ENCODE measurements around the gene UBA52. TPM values are rescaled to one million over a fixed set of nuclear protein-coding genes. Genes with fewer than 3 reads are reported as not detected.
"Not testable (repeated sequence)": the region's sequence is repeated elsewhere in the genome, so short reads cannot be mapped to it uniquely, and the experiment has no call there.

UBA52 gene
- total RNA-seq, 1 experiment from 2014 or later: 1,330 TPM

GRCh38 chr19:18538115-18538514, 33.5 kb upstream of the UBA52 start:
- POLR2A ChIA-PET: no interaction called here
- no TSS peak for BruUV-seq (replicated peaks)
- Mint-ChIP-seq H3K27ac (ENCODE audit: low read depth, unreplicated experiment) (no peak overlapping the region), H3K4me3 (ENCODE audit: unreplicated experiment) (no peak overlapping the region), H3K4me1 (ENCODE audit: insufficient read depth, unreplicated experiment) (peaks cover 4% of the 10 kb centered on the region), H3K9me3 (ENCODE audit: unreplicated experiment) (no peaks in the 10 kb centered on the region), H3K27me3 (ENCODE audit: insufficient read depth, unreplicated experiment) (no peaks in the 10 kb centered on the region), H3K36me3 (ENCODE audit: insufficient read depth, unreplicated experiment) (peaks cover 53% of the 10 kb centered on the region)
- no peak for DNase-seq (ENCODE audit: unreplicated experiment)
- CTCF ChIA-PET: interaction anchor here (0.6 kb wide), 1 partner anchor 952 kb away, joined by 3 read pairs; no protein-coding TSS in a partner anchor
- TF ChIP-seq CTCF (IDR thresholded peaks at IDR 0.05; ENCODE audit: unreplicated experiment): no peak
- intact Hi-C loops (cut with micrococcal nuclease): no loop called here

DNA sequence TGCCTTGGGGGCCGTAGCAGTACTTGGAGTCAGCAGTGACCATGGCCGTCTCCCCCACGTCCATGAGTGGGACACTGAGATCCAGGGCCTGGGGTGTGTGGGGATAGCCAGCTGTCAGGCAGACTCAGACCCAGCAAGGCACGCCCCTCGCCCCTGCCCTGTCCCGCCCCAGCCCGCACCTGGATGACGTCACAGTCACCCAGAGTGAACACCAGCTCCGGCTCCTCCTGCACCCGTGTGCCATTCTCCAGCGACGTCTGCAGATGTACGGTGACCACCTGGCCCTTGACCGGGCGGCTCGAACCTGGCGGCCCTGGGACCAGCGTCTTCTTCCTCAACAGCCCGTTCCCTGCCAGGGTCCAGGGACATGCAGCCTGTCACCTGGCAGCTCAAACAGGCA, 32.3 kb upstream of the UBA52 start:
- BruUV-seq (replicated peaks): no TSS peak
- Mint-ChIP-seq H3K27me3 (ENCODE audit: insufficient read depth, unreplicated experiment) (no peaks in the 10 kb centered on the region), H3K9me3 (ENCODE audit: unreplicated experiment) (no peaks in the 10 kb centered on the region), H3K4me3 (ENCODE audit: unreplicated experiment) (no peak overlapping the region), H3K4me1 (ENCODE audit: insufficient read depth, unreplicated experiment) (peaks cover 11% of the 10 kb centered on the region), H3K27ac (ENCODE audit: low read depth, unreplicated experiment) (no peak overlapping the region), H3K36me3 (ENCODE audit: insufficient read depth, unreplicated experiment) (peaks cover 48% of the 10 kb centered on the region)
- DNase-seq (ENCODE audit: unreplicated experiment): no peak
- CTCF ChIA-PET: no interaction called here
- POLR2A ChIA-PET: no interaction called here
- TF ChIP-seq CTCF (IDR thresholded peaks at IDR 0.05; ENCODE audit: unreplicated experiment): no peak
- intact Hi-C loops (cut with micrococcal nuclease): no loop called here

DNA sequence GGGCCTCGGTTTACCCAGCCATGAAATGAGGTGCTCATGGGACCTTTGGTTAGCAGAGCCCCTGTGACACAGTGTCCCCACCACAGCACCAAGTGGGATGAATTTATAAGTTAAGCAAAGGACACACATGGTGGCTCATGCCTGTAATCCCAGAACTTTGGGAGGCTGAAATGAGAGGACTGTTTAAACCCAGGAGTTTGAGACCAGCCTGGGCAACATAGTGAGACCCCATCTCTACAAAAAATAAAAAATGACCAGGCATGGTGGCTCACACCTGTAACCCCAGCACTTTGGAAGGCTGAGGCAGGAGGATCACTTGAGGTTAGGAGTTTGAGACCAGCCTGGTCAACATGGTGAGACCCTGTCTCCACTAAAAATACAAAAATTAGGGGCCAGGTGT, 31.5 kb upstream of the UBA52 start:
- H3K4me3 Mint-ChIP-seq (ENCODE audit: unreplicated experiment); DNase-seq (ENCODE audit: unreplicated experiment); H3K9me3 Mint-ChIP-seq (ENCODE audit: unreplicated experiment); POLR2A ChIA-PET; intact Hi-C loops (cut with micrococcal nuclease); BruUV-seq (replicated peaks); H3K27ac Mint-ChIP-seq (ENCODE audit: low read depth, unreplicated experiment); H3K27me3 Mint-ChIP-seq (ENCODE audit: insufficient read depth, unreplicated experiment); CTCF ChIA-PET: not testable (repeated sequence)
- Mint-ChIP-seq H3K4me1 (ENCODE audit: insufficient read depth, unreplicated experiment) (peaks cover 12% of the 10 kb centered on the region), H3K36me3 (ENCODE audit: insufficient read depth, unreplicated experiment) (peaks cover 41% of the 10 kb centered on the region)

DNA sequence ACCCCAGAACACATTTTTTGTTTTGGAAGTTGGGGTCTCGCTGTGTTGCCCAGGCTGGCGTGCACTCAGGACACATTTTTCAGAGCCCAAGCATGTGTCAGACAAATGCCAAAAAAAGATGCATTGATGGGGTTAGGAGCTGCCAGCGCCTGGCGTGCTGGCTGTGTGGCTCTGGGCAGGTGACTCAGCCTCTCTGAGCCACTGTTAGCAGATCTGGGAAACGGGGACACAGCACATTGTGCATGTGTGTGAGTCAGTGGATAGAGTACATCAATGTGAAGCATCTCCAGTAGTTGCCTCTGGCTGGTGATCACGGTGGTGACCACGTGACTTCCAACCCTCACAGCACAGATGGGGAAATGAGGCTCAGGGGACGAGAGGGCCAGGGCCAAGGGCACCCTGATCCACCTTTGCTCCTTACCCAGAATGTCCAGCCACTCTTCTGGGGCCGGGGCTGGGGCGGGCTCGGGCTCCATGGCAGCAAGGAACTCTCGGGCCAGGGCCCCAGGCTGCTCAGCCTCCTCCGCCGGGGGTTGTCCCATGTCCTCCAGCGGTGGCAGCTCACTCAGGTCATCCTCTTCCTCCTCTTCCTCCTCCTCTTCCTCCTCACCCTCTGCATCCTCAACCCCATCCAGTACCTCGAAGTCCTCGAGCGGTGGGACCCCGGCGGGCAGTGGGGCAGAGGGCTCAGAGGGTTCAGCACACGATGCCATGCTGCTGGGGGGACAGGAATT, 30.2 kb upstream of the UBA52 start:
- POLR2A ChIA-PET: interaction anchor here (1.4 to 2.0 kb wide), 4 partner anchors 13 to 19 kb away, joined by 3 to 13 read pairs (median 8); partner anchors contain the start of genes ELL and KXD1
- Mint-ChIP-seq H3K27me3 (ENCODE audit: insufficient read depth, unreplicated experiment) (no peaks in the 10 kb centered on the region), H3K9me3 (ENCODE audit: unreplicated experiment) (no peaks in the 10 kb centered on the region), H3K27ac (ENCODE audit: low read depth, unreplicated experiment) (no peak overlapping the region), H3K4me1 (ENCODE audit: insufficient read depth, unreplicated experiment) (peaks cover 12% of the 10 kb centered on the region), H3K36me3 (ENCODE audit: insufficient read depth, unreplicated experiment) (peaks cover 36% of the 10 kb centered on the region), H3K4me3 (ENCODE audit: unreplicated experiment) (peak overlapping the region; percentile 21)
- no peak for DNase-seq (ENCODE audit: unreplicated experiment)
- BruUV-seq (replicated peaks): no TSS peak
- TF ChIP-seq CTCF (IDR thresholded peaks at IDR 0.05; ENCODE audit: unreplicated experiment): no peak
- intact Hi-C loops (cut with micrococcal nuclease): no loop called here
- CTCF ChIA-PET: interaction anchor here (0.6 to 0.7 kb wide), 2 partner anchors 271 to 389 kb away, joined by 3 read pairs; no protein-coding TSS in a partner anchor
